GM12878 (cell line): ENCODE results near the gene DDX51. TPM values are rescaled to one million over a fixed set of nuclear protein-coding genes. Genes with fewer than 3 reads are reported as not detected.

Source experiments
- ATAC-seq: fragments of 200-7000 bp; cut with Tn5 transposase; 3 replicates; pipeline ENCODE4 v1.9.1; 2020; ENCODE audit warnings: mild to moderate bottlenecking, moderate library complexity
- BruUV-seq: library from RNA; stranded (reverse); fragments of 400-500 nt; replicated peaks from 2 replicates; lab custom pipeline; 2021; lab: Mats Ljungman, UMichigan
- CTCF ChIA-PET: fragments of 300-600 bp; sonication (Branson Sonifier 250); formaldehyde crosslinking; extraction: SDS; loops from one replicate; lab custom pipeline; 2021; ENCODE audit warnings: inconsistent platforms; lab: Yijun Ruan, JAX
- POLR2A ChIA-PET: fragments of 350-600 bp; formaldehyde crosslinking; extraction: SDS; loops from one replicate; lab custom pipeline; 2021; ENCODE audit warnings: inconsistent platforms; lab: Charles Lee
- RAD21 ChIA-PET: fragments of 300-600 bp; sonication (Branson Sonifier 250); formaldehyde crosslinking; loops from one replicate; lab custom pipeline; 2023; ENCODE audit warnings: antibody characterized with exemption; ENCODE audit not compliant: unreplicated experiment; lab: Charles Lee
- SMC1A ChIA-PET: fragments of 300-600 bp; sonication (Branson Sonifier 250); formaldehyde crosslinking; loops from one replicate; lab custom pipeline; 2023; ENCODE audit not compliant: unreplicated experiment, uncharacterized antibody; lab: Charles Lee
- DNase-seq: peaks from one replicate; pipeline ENCODE4 v3.0.0-alpha.2; 2011; ENCODE audit warnings: low read depth, low spot score
- FAIRE-seq: peaks from 3 replicates; lab custom pipeline; 2011; peaks lifted over from hg19 to GRCh38; lab: Jason Lieb, UNC
- H2AFZ ChIP-seq: 2 replicates; pipeline ENCODE4 v1.6.0; 2011; ENCODE audit warnings: low read depth, low read length, control low read depth; ENCODE audit not compliant: control insufficient read depth
- H3K27ac ChIP-seq: 2 replicates; pipeline ENCODE4 v1.5.1; 2011; ENCODE audit warnings: control low read depth; ENCODE audit not compliant: control insufficient read depth, insufficient read depth
- H3K27me3 ChIP-seq, 2 experiments: replicated peaks in 1 of 2; 2 replicates each; pipeline versions ENCODE4 v1.6.0 to v1.6.1; 2011; ENCODE audit warnings: low read length in 1 of 2; ENCODE audit not compliant: control insufficient read depth in 2 of 2, insufficient read depth in 2 of 2
- H3K36me3 ChIP-seq, 2 experiments: 2 replicates each; pipeline ENCODE4 v1.5.1; 2011; ENCODE audit warnings: low read length in 1 of 2; ENCODE audit not compliant: control insufficient read depth in 2 of 2, insufficient read depth in 2 of 2
- H3K4me1 ChIP-seq: 2 replicates; pipeline ENCODE4 v1.6.1; 2011; ENCODE audit warnings: mild to moderate bottlenecking, low read length, moderate library complexity, mixed read lengths; ENCODE audit not compliant: control insufficient read depth, insufficient read depth
- H3K4me2 ChIP-seq: 2 replicates; pipeline ENCODE4 v1.6.0; 2011; ENCODE audit warnings: control low read depth; ENCODE audit not compliant: control insufficient read depth, insufficient read depth
- H3K4me3 ChIP-seq: fragments of 200-600 bp; sonication (generic); 2 replicates; pipeline ENCODE4 v1.5.1; 2016
- H3K79me2 ChIP-seq: 2 replicates; pipeline ENCODE4 v1.6.0; 2011; ENCODE audit warnings: low read length; ENCODE audit not compliant: control insufficient read depth, insufficient read depth
- H3K9ac ChIP-seq: 2 replicates; pipeline ENCODE4 v1.8.0; 2011; ENCODE audit warnings: low read length, control low read depth, mixed read lengths; ENCODE audit not compliant: control insufficient read depth, insufficient read depth
- H3K9me3 ChIP-seq: replicated peaks from 3 replicates; pipeline ENCODE4 v1.5.1; 2011; ENCODE audit warnings: mild to moderate bottlenecking, low read length; ENCODE audit not compliant: control insufficient read depth, insufficient read depth
- H4K20me1 ChIP-seq: 2 replicates; pipeline ENCODE4 v1.6.0; 2011; ENCODE audit not compliant: control insufficient read depth, insufficient read depth
- CBFB ChIP-seq: IDR thresholded peaks from 2 replicates; pipeline ENCODE4 v1.6.1; 2016; ENCODE audit warnings: antibody characterized with exemption, low read depth
- CEBPB ChIP-seq, 2 experiments: fragments of 150-350 bp in 1 of 2; IDR thresholded peaks; 2 replicates each; pipeline ENCODE4 v1.6.1; 2012 to 2014; ENCODE audit warnings: low read depth in 2 of 2, low read length in 2 of 2, borderline replicate concordance in 1 of 2, inconsistent platforms in 1 of 2
- ESRRA ChIP-seq: IDR thresholded peaks from 2 replicates; pipeline ENCODE4 v1.6.1; 2012; ENCODE audit warnings: mild to moderate bottlenecking, low read length, improper control_type of control experiment
- HDAC6 ChIP-seq: fragments of 200-600 bp; sonication (generic); IDR thresholded peaks from one replicate; pipeline ENCODE4 v1.8.0; 2017; ENCODE audit warnings: antibody characterized with exemption; ENCODE audit not compliant: unreplicated experiment
- IKZF2 ChIP-seq, 2 experiments: fragments of 450-650 bp; IDR thresholded peaks; 2 replicates each; pipeline ENCODE4 v1.6.1; 2017; ENCODE audit warnings: mild to moderate bottlenecking in 2 of 2, moderate library complexity in 2 of 2
- MXI1 ChIP-seq: fragments of 150-350 bp; IDR thresholded peaks from 2 replicates; pipeline ENCODE4 v1.6.1; 2011; ENCODE audit warnings: low read depth, mild to moderate bottlenecking, inconsistent platforms, low read length, improper control_type of control experiment
- POLR2A ChIP-seq: IDR thresholded peaks from 2 replicates; pipeline ENCODE4 v1.6.1; 2011; ENCODE audit warnings: low read depth, mild to moderate bottlenecking, low read length
- RAD51 ChIP-seq: fragments of 450-650 bp; IDR thresholded peaks from 2 replicates; pipeline ENCODE4 v1.6.1; 2016; ENCODE audit warnings: moderate library complexity, mild to moderate bottlenecking, inconsistent platforms
- RFX5 ChIP-seq: IDR thresholded peaks from 2 replicates; pipeline ENCODE4 v1.6.1; 2011; ENCODE audit warnings: low read depth, low read length, improper control_type of control experiment
- SIN3A ChIP-seq: IDR thresholded peaks from 2 replicates; pipeline ENCODE4 v1.6.1; 2012; ENCODE audit warnings: low read depth, low read length, improper control_type of control experiment
- SREBF2 ChIP-seq: IDR thresholded peaks from 2 replicates; pipeline ENCODE4 v1.6.1; 2012; ENCODE audit warnings: mild to moderate bottlenecking, low read length
- ZBED1 ChIP-seq: IDR thresholded peaks from 2 replicates; pipeline ENCODE4 v1.6.1; 2016; ENCODE audit warnings: borderline replicate concordance
- ZNF622 ChIP-seq: fragments of 450-650 bp; IDR thresholded peaks from 2 replicates; pipeline ENCODE4 v1.6.1; 2017; ENCODE audit warnings: mild to moderate bottlenecking, inconsistent platforms
- WGBS: methylation state at CpG from one replicate; pipeline ENCODE4 v1.1.6; 2016; ENCODE audit warnings: low lambda C conversion rate; ENCODE audit not compliant: insufficient replicate concordance, insufficient coverage; ENCODE audit errors: missing lambda C conversion rate; 5-methylcytosine and 5-hydroxymethylcytosine counted together
- in situ Hi-C: fragments of 300-500 bp; cut with MboI; formaldehyde crosslinking; loops from 9 replicates; pipeline ENCODE4 v1.14.3; 2018; ENCODE audit warnings: mixed read lengths
- intact Hi-C: fragments of 100-400 bp; cut with micrococcal nuclease; formaldehyde crosslinking; loops from one replicate; pipeline ENCODE4 v1.14.2; 2022; ENCODE audit not compliant: unreplicated experiment
- polyA plus RNA-seq, 11 experiments: library from polyadenylated mRNA; depleted of rRNA in 4 of 11; unstranded in 6 of 11; stranded (reverse) in 5 of 11; fragments of >200 nt; fragmentation: Nextera tagmentation in 4 of 11; fragmentation: Illumina TruSeq in 1 of 11; extraction: Ambion mirVana in 4 of 11; extraction: Trizol in 1 of 11; gene quantifications; 1 replicate in 1 of 11; 2 replicates in 10 of 11; pipeline versions ENCODE4 v1.2.1 to v1.2.3, GENCODE V29; 2011 to 2016; ENCODE audit warnings: inconsistent platforms in 2 of 11, missing spikeins in 2 of 11, low read depth in 1 of 11
- total RNA-seq, 4 experiments: library from RNA; depleted of rRNA in 3 of 4; stranded (reverse); fragments of >200 nt in 3 of 4; fragmentation: Illumina TruSeq in 1 of 4; extraction: Trizol in 1 of 4; gene quantifications; 2 replicates each; pipeline versions ENCODE4 v1.2.1 to v1.2.3, GENCODE V29; 2013 to 2021
- TF ChIP-seq, protein P1 (sequence below): fragments of 150-350 bp; IDR thresholded peaks from 2 replicates; pipeline ENCODE4 v1.6.1; 2016; ENCODE audit warnings: low read depth, low read length

The DDX51 gene
- total and polyA plus RNA-seq, 10 of the 15 experiments (the other 5 are each of a cell fraction or from before 2014, with no cell fraction given), result 0.97 to 29.1 (median 9.8) TPM

- no peaks in the 10 kb centered on the region for H3K36me3 ChIP-seq
- H2AFZ ChIP-seq, result no peak overlapping the region
- H3K9ac ChIP-seq, result no peak overlapping the region
- in situ Hi-C loops, result no loop called here
- TF ChIP-seq ZBED1 (no peak), MXI1 (no peak), CEBPB (IDR thresholded peaks at IDR 0.05; ENCODE audit: borderline replicate concordance in 1 of 2, low read depth in 2 of 2, low read length in 2 of 2) (no peak)
- 37% methylated on average over 30 of the region's 30 CpGs for WGBS
- H3K4me2 ChIP-seq, result no peak overlapping the region
- H3K27me3 ChIP-seq, result no peaks in the 10 kb centered on the region
- no peak overlapping the region for H3K4me3 ChIP-seq
- SMC1A ChIA-PET, result no interaction called here
- CTCF ChIA-PET, result no interaction called here
- ATAC-seq (no peak), FAIRE-seq (no peak), DNase-seq (no peak)
- intact Hi-C loops, result no loop called here
- RAD21 ChIA-PET, result no interaction called here
- no peaks in the 10 kb centered on the region for H3K9me3 ChIP-seq
- H3K4me1 ChIP-seq, result no peaks in the 10 kb centered on the region
- no peaks in the 10 kb centered on the region for H3K79me2 ChIP-seq
- no peak overlapping the region for H3K27ac ChIP-seq
- no peaks in the 10 kb centered on the region for H4K20me1 ChIP-seq
- POLR2A ChIA-PET, result no interaction called here
- no TSS peak for BruUV-seq
Observed at GRCh38 chr12:132167611-132168310, 23.6 kb upstream of the DDX51 start.

- in situ Hi-C loops, result no loop called here
- WGBS, result 60% methylated on average over 10 of the region's 10 CpGs
- ATAC-seq (no peak), DNase-seq (no peak), FAIRE-seq (no peak)
- Histone ChIP-seq H3K4me3 (no peak overlapping the region), H3K79me2 (no peaks in the 10 kb centered on the region), H2AFZ (no peak overlapping the region), H3K9me3 (no peaks in the 10 kb centered on the region), H3K4me2 (no peak overlapping the region), H3K27ac (no peak overlapping the region), H3K9ac (no peak overlapping the region), H3K27me3 (no peaks in the 10 kb centered on the region), H4K20me1 (no peaks in the 10 kb centered on the region), H3K36me3 (no peaks in the 10 kb centered on the region), H3K4me1 (no peaks in the 10 kb centered on the region)
- CTCF ChIA-PET, result no interaction called here
- SMC1A ChIA-PET, result no interaction called here
- RAD21 ChIA-PET, result no interaction called here
- intact Hi-C loops, result no loop called here
- BruUV-seq, result no TSS peak
- POLR2A ChIA-PET, result no interaction called here
- TF ChIP-seq ESRRA, result no peak
- no peak for TF ChIP-seq IKZF2 (IDR thresholded peaks at IDR 0.05)
- TF ChIP-seq RAD51, result no peak
- TF ChIP-seq, protein P1, sequence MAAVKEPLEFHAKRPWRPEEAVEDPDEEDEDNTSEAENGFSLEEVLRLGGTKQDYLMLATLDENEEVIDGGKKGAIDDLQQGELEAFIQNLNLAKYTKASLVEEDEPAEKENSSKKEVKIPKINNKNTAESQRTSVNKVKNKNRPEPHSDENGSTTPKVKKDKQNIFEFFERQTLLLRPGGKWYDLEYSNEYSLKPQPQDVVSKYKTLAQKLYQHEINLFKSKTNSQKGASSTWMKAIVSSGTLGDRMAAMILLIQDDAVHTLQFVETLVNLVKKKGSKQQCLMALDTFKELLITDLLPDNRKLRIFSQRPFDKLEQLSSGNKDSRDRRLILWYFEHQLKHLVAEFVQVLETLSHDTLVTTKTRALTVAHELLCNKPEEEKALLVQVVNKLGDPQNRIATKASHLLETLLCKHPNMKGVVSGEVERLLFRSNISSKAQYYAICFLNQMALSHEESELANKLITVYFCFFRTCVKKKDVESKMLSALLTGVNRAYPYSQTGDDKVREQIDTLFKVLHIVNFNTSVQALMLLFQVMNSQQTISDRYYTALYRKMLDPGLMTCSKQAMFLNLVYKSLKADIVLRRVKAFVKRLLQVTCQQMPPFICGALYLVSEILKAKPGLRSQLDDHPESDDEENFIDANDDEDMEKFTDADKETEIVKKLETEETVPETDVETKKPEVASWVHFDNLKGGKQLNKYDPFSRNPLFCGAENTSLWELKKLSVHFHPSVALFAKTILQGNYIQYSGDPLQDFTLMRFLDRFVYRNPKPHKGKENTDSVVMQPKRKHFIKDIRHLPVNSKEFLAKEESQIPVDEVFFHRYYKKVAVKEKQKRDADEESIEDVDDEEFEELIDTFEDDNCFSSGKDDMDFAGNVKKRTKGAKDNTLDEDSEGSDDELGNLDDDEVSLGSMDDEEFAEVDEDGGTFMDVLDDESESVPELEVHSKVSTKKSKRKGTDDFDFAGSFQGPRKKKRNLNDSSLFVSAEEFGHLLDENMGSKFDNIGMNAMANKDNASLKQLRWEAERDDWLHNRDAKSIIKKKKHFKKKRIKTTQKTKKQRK, result no peak
- TF ChIP-seq SIN3A, result no peak
- no peak for TF ChIP-seq POLR2A
- TF ChIP-seq ZNF622, result no peak
- no peak for TF ChIP-seq HDAC6
- TF ChIP-seq CBFB, result no peak
- TF ChIP-seq CEBPB (IDR thresholded peaks at IDR 0.05; ENCODE audit: borderline replicate concordance in 1 of 2, low read depth in 2 of 2, low read length in 2 of 2), result no peak
- TF ChIP-seq SREBF2, result no peak
- TF ChIP-seq RFX5, result no peak
Observed at GRCh38 chr12:132166801-132167591, 22.9 kb upstream of the DDX51 start.
